Right ventricle myocardium inferior (tissue), 1 donor: ENCODE measurements around the gene FAM149B1. TPM values are rescaled to one million over a fixed set of nuclear protein-coding genes. Genes with fewer than 3 reads are reported as not detected.

Experiments
- ATAC-seq: fragments of 200-7000 bp; cut with Tn5 transposase; one replicate; pipeline ENCODE4 v1.9.1; 2020; ENCODE audit warnings: mild to moderate bottlenecking, moderate library complexity
- DNase-seq: peaks from one replicate; pipeline ENCODE4 v3.0.0; 2021; ENCODE audit errors: missing footprints
- intact Hi-C: fragments of 100-400 bp; cut with DNase I; formaldehyde crosslinking; loops from one replicate; pipeline ENCODE4 v1.11.0; 2022
- total RNA-seq: library from RNA; stranded (reverse); fragmentation: NEBNext Ultra II Directional; extraction: Animal tissue kit (Norgen Biotek cat#: 25700); gene quantifications from one replicate; pipeline ENCODE4 v1.2.1, GENCODE V29; 2021
- donor health status: DM: no; HTN: yes; CAD: no; lungs with severe emphysema.

The FAM149B1 gene
- total RNA-seq, 1 donor from 2014 or later, result 12.9 TPM

GRCh38 chr10:73219384-73219783 lies 51.5 kb downstream of the FAM149B1 start:
- no peak for ATAC-seq
- DNase-seq, result no peak
- intact Hi-C loops, result no loop called here

GRCh38 chr10:73220989-73221388 lies 53.1 kb downstream of the FAM149B1 start:
- DNase-seq (no peak), ATAC-seq (no peak)
- intact Hi-C loops, result no loop called here

- DNase-seq, result no peak
- ATAC-seq, result no peak
- intact Hi-C loops, result no loop called here
Observed at GRCh38 chr10:73225518-73225917, 57.6 kb downstream of the FAM149B1 start.

GRCh38 chr10:73226663-73227062 lies 58.7 kb downstream of the FAM149B1 start:
- ATAC-seq (no peak), DNase-seq (no peak)

GRCh38 chr10:73228247-73228646 lies 60.3 kb downstream of the FAM149B1 start:
- DNase-seq, result no peak
- ATAC-seq, result no peak
- intact Hi-C loops, result no loop called here

More at GRCh38 chr10:73226663-73227062, 58.7 kb downstream of the FAM149B1 start:
- intact Hi-C loops, result no loop called here

GRCh38 chr10:73229567-73229966 lies 61.6 kb downstream of the FAM149B1 start:
- DNase-seq (no peak), ATAC-seq (no peak)
- intact Hi-C loops, result no loop called here

- DNase-seq (no peak), ATAC-seq (no peak)
- intact Hi-C loops, result no loop called here
Observed at GRCh38 chr10:73232887-73233286, 65.0 kb downstream of the FAM149B1 start.

- DNase-seq, result no peak
- no peak for ATAC-seq
- intact Hi-C loops, result no loop called here
Observed at GRCh38 chr10:73233883-73234282, 66.0 kb downstream of the FAM149B1 start.

GRCh38 chr10:73234695-73235094 lies 66.8 kb downstream of the FAM149B1 start:
- intact Hi-C loops, result no loop called here
- DNase-seq, result no peak
- no peak for ATAC-seq

- intact Hi-C loops, result no loop called here
- DNase-seq (no peak), ATAC-seq (no peak)
Observed at GRCh38 chr10:73238990-73239566, 71.2 kb downstream of the FAM149B1 start.

GRCh38 chr10:73239908-73240307 lies 72.0 kb downstream of the FAM149B1 start:
- DNase-seq, result no peak
- intact Hi-C loops, result no loop called here
- ATAC-seq, result no peak

- intact Hi-C loops, result no loop called here
- ATAC-seq, result no peak
Observed at GRCh38 chr10:73244866-73245477, 77.1 kb downstream of the FAM149B1 start.

GRCh38 chr10:73246322-73246645 lies 78.4 kb downstream of the FAM149B1 start:
- no peak for ATAC-seq
- intact Hi-C loops, result no loop called here
- DNase-seq, result no peak

More at GRCh38 chr10:73244866-73245477, 77.1 kb downstream of the FAM149B1 start:
- no peak for DNase-seq

GRCh38 chr10:73246646-73247508 lies 79.0 kb downstream of the FAM149B1 start, which contains the start of gene DNAJC9:
Gene DNAJC9, minus strand, starts transcription at chr10:73247255. Its CDS starts 66 bp downstream, at chr10:73247189.
- intact Hi-C loops, result no loop called here
- ATAC-seq (peak; percentile 96), DNase-seq (peak; percentile 99)

- intact Hi-C loops, result no loop called here
- DNase-seq (no peak), ATAC-seq (no peak)
Observed at GRCh38 chr10:73247509-73248258, 79.8 kb downstream of the FAM149B1 start.

- intact Hi-C loops, result no loop called here
- ATAC-seq, result no peak
- peak; percentile 25 for DNase-seq
Observed at GRCh38 chr10:73248259-73248724, 80.4 kb downstream of the FAM149B1 start.

GRCh38 chr10:73251683-73252444 lies 83.9 kb downstream of the FAM149B1 start:
- intact Hi-C loops, result loop anchor here (5.0 kb wide), 1 partner anchor 245 kb away; the partner anchor contains the start of gene PPP3CB
- no peak for DNase-seq
- ATAC-seq, result peak; percentile 64
